Kidney epithelial cell (primary cell): ENCODE data around the gene GPR158. TPM values are rescaled to one million over a fixed set of nuclear protein-coding genes. Genes with fewer than 3 reads are reported as not detected.

Experiments
- DNase-seq: peaks from one replicate; pipeline ENCODE4 v3.0.0-alpha.2; 2010; ENCODE audit warnings: low read depth
- H3K27me3 ChIP-seq: 2 replicates; pipeline ENCODE4 v1.6.0; 2011; ENCODE audit warnings: low read length; ENCODE audit not compliant: control insufficient read depth, insufficient read depth
- H3K36me3 ChIP-seq: 2 replicates; pipeline ENCODE4 v1.5.1; 2011; ENCODE audit warnings: low read length; ENCODE audit not compliant: control insufficient read depth, insufficient read depth
- H3K4me3 ChIP-seq: 2 replicates; pipeline ENCODE4 v1.5.1; 2011; ENCODE audit warnings: low read depth, mild to moderate bottlenecking, control low read depth, low read length
- CTCF ChIP-seq: IDR thresholded peaks from 2 replicates; pipeline ENCODE4 v1.5.1; 2011; ENCODE audit warnings: mild to moderate bottlenecking, moderate library complexity, low read length, control low read depth, inconsistent platforms; ENCODE audit not compliant: insufficient read depth, poor library complexity, severe bottlenecking
- total RNA-seq: library from RNA; depleted of rRNA; stranded (reverse); fragments of >200 nt; gene quantifications from 2 replicates; pipeline ENCODE4 v1.2.3, GENCODE V29; 2015

The GPR158 gene
- total RNA-seq, 1 donor from 2014 or later = not detected

GRCh38 chr10:25294032-25294926 is 119.5 kb downstream of the GPR158 start:
- H3K36me3 ChIP-seq = no peaks in the 10 kb centered on the region
- no peak overlapping the region for H3K4me3 ChIP-seq
- H3K27me3 ChIP-seq = no peaks in the 10 kb centered on the region
- peak; percentile 29 for DNase-seq
- no peak for TF ChIP-seq CTCF

DNA sequence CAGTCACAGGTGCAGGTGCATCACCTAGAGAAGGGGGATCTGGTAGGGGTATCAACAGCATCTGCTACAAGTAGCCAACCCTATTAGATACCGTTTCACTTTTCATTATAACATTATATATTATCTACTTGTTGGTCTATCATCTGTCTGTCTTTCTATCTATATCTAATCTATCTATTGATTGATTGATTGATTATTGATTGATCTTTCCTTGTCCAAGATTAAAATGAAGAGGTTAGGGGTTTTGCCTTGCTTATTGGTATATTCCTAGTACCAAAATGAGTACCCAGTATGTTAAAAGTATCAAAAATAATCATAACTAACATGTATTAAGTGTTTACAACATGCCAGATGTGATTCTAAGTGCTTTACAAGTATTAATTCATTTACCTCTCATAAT is 121.5 kb downstream of the GPR158 start:
- Histone ChIP-seq H3K4me3 (no peak overlapping the region), H3K36me3 (no peaks in the 10 kb centered on the region), H3K27me3 (no peaks in the 10 kb centered on the region)
- DNase-seq = no peak
- no peak for TF ChIP-seq CTCF

DNA sequence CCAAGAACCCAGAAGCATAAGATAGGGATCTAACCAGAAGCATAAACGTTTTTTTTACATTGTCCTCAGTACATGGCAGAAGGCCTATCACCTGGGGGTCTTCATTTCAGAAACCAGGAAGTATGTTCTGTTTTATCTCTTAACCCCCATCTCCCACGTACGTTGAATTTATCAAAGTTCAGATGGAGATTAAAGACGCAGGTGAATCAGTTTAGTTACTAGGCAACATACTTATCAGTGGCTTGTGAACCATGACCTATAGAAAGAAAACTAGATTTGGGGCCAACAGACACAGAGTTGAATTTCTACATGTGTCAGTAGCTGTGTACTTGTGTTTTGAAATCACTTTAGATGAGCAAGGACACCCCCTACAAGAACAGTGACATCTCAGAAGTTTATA is 122.7 kb downstream of the GPR158 start:
- H3K4me3 ChIP-seq = no peak overlapping the region
- TF ChIP-seq CTCF = no peak
- H3K27me3 ChIP-seq = no peaks in the 10 kb centered on the region
- DNase-seq = no peak
- H3K36me3 ChIP-seq = no peaks in the 10 kb centered on the region

GRCh38 chr10:25300073-25300472 is 125.3 kb downstream of the GPR158 start:
- Histone ChIP-seq H3K4me3 (no peak overlapping the region), H3K36me3 (no peaks in the 10 kb centered on the region), H3K27me3 (no peaks in the 10 kb centered on the region)
- no peak for TF ChIP-seq CTCF
- DNase-seq = no peak

- no peak for DNase-seq
- no peaks in the 10 kb centered on the region for H3K27me3 ChIP-seq
These were observed 129.8 kb downstream of the GPR158 start for GRCh38 chr10:25304606-25305005.

More at GRCh38 chr10:25304606-25305005, 129.8 kb downstream of the GPR158 start:
- no peak for TF ChIP-seq CTCF
- Histone ChIP-seq H3K36me3 (no peaks in the 10 kb centered on the region), H3K4me3 (no peak overlapping the region)
